Measurements from ENCODE around the gene NTNG2. TPM values are rescaled to one million over a fixed set of nuclear protein-coding genes. Genes with fewer than 3 reads are reported as not detected.

The NTNG2 gene
- total and polyA plus RNA-seq, 2 of the 13 experiments (the other 11 are each of a cell fraction or from before 2014, with no cell fraction given), result 0.02 to 0.36 TPM

- ChIA-PET POLR2A (no interaction called here), CTCF (ENCODE audit: low intra/inter-chr PET ratio, low total read pairs) (no interaction called here)
- BruUV-seq (replicated peaks), result no TSS peak
- no peaks in the 10 kb centered on the region for H4K20me1 ChIP-seq (ENCODE audit: insufficient read depth, low read length)
- in situ Hi-C loops (cut with HindIII; ENCODE audit: extremely low pct_ligation_motif_present, low pct_unique_long_range_greater_than_20kb) (no loop called here), intact Hi-C loops (cut with micrococcal nuclease; ENCODE audit: unreplicated experiment) (no loop called here)
- no peaks in the 10 kb centered on the region for H3K9me3 ChIP-seq (ENCODE audit: low read length)
- FAIRE-seq, result no peak
- no peaks in the 10 kb centered on the region for H3K79me2 ChIP-seq (ENCODE audit: insufficient read depth, low read length)
- H3K27ac ChIP-seq (ENCODE audit: extremely low read length, insufficient read depth, low read length), result no peak overlapping the region
- H3K9ac ChIP-seq (ENCODE audit: insufficient read depth, low read depth, low read length), result no peak overlapping the region
- H3K27me3 ChIP-seq (ENCODE audit: control insufficient read depth in 1 of 2, insufficient read depth in 2 of 2, low read length in 2 of 2), result peaks cover 12 to 86% of the 10 kb centered on the region in 2 experiments
- no peak overlapping the region for H2AFZ ChIP-seq (ENCODE audit: low read length)
- WGBS (ENCODE audit: low lambda C conversion rate), result 29% methylated on average over 3 of the region's 3 CpGs
- no peak for TF ChIP-seq CREM (IDR thresholded peaks at IDR 0.05)
- TF ChIP-seq CREM (CRISPR knock-in tag; IDR thresholded peaks at IDR 0.05), result no peak
- TF ChIP-seq ATF4 (CRISPR knock-in tag; IDR thresholded peaks at IDR 0.05), result no peak
- no peak for TF ChIP-seq RBM22 (optimal IDR thresholded peaks at IDR 0.05; ENCODE audit: low read length)
- no peak for TF ChIP-seq SNAPC2 (CRISPR knock-in tag; IDR thresholded peaks at IDR 0.05)
- no peak for TF ChIP-seq SRY (CRISPR knock-in tag; IDR thresholded peaks at IDR 0.05)
- TF ChIP-seq FOSL2 (CRISPR knock-in tag; IDR thresholded peaks at IDR 0.05), result no peak
- TF ChIP-seq, protein P1, sequence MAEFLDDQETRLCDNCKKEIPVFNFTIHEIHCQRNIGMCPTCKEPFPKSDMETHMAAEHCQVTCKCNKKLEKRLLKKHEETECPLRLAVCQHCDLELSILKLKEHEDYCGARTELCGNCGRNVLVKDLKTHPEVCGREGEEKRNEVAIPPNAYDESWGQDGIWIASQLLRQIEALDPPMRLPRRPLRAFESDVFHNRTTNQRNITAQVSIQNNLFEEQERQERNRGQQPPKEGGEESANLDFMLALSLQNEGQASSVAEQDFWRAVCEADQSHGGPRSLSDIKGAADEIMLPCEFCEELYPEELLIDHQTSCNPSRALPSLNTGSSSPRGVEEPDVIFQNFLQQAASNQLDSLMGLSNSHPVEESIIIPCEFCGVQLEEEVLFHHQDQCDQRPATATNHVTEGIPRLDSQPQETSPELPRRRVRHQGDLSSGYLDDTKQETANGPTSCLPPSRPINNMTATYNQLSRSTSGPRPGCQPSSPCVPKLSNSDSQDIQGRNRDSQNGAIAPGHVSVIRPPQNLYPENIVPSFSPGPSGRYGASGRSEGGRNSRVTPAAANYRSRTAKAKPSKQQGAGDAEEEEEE (CRISPR knock-in tag; IDR thresholded peaks at IDR 0.05; ENCODE audit: borderline replicate concordance), result no peak
- DNase-seq (ENCODE audit: low spot score), result no peak
- H3K4me2 ChIP-seq (ENCODE audit: low read depth, low read length), result no peak overlapping the region
- ATAC-seq, result no peak
- H3K4me1 ChIP-seq (ENCODE audit: insufficient read depth, low read length), result no peaks in the 10 kb centered on the region
- no peak overlapping the region for H3K4me3 ChIP-seq (replicated peaks in 1 of 3; ENCODE audit: insufficient read depth in 1 of 3, low read depth in 2 of 3, low read length in 3 of 3)
- H3K36me3 ChIP-seq (replicated peaks in 1 of 2; ENCODE audit: control insufficient read depth in 1 of 2, insufficient read depth in 2 of 2, low read length in 2 of 2), result no peaks in the 10 kb centered on the region
These were observed 43.0 kb downstream of the NTNG2 start for GRCh38 chr9:132204883-132205282.

All from HepG2 (cell line).